GM23338 (cell line): Measurements from ENCODE around the gene TWIST2.

Experiments used
- CREB1 ChIP-seq: fragments of 250-450 bp; sonication (Bioruptor Pico); IDR thresholded peaks from 2 replicates; pipeline ENCODE4 v1.5.0; 2020; ENCODE audit warnings: low read depth, mild to moderate bottlenecking, moderate library complexity
- CTCF ChIP-seq, 2 experiments: fragments of 200-600 bp in 1 of 2; sonication (generic) in 1 of 2; conservative IDR thresholded peaks; 2 replicates each; pipeline versions ENCODE4 v1.5.1 to v1.6.1; 2016 to 2017; ENCODE audit warnings: antibody characterized with exemption in 2 of 2, low read depth in 2 of 2, mild to moderate bottlenecking in 2 of 2, moderate library complexity in 1 of 2
- EZH2 ChIP-seq: fragments of 200-600 bp; sonication (generic); IDR thresholded peaks from one replicate; pipeline ENCODE4 v1.8.0; 2017; ENCODE audit warnings: antibody characterized with exemption, mild to moderate bottlenecking, low read depth; ENCODE audit not compliant: unreplicated experiment
- EZH2phosphoT487 ChIP-seq: fragments of 200-600 bp; sonication (generic); IDR thresholded peaks from one replicate; pipeline ENCODE4 v1.8.1; 2018; ENCODE audit warnings: antibody characterized with exemption; ENCODE audit not compliant: unreplicated experiment
- POLR2AphosphoS5 ChIP-seq: IDR thresholded peaks from 2 replicates; pipeline ENCODE4 v1.6.1; 2016; ENCODE audit warnings: antibody characterized with exemption, low read depth
- REST ChIP-seq: IDR thresholded peaks from one replicate; pipeline ENCODE4 v1.6.1; 2018; ENCODE audit warnings: antibody characterized with exemption; ENCODE audit not compliant: unreplicated experiment
- STAT1 ChIP-seq: IDR thresholded peaks from one replicate; pipeline ENCODE4 v1.6.1; 2016; ENCODE audit warnings: antibody characterized with exemption; ENCODE audit not compliant: unreplicated experiment
- ZNF114 ChIP-seq: fragments of 250-450 bp; sonication (Bioruptor Pico); IDR thresholded peaks from 2 replicates; pipeline ENCODE4 v1.5.0; 2020; ENCODE audit warnings: mild to moderate bottlenecking, moderate library complexity

GRCh38 chr2:238916875-238917590, 69.1 kb downstream of the TWIST2 start:
- TF ChIP-seq CTCF (conservative IDR thresholded peaks at IDR 0.05; ENCODE audit: low read depth in 2 of 2) (no peak), EZH2 (no peak), POLR2AphosphoS5 (no peak), STAT1 (no peak), EZH2phosphoT487 (no peak), ZNF114 (CRISPR knock-in tag) (no peak), CREB1 (CRISPR knock-in tag) (no peak), REST (no peak)
